Endothelial cell of umbilical vein (primary cell): ENCODE data around the gene RALA. TPM values are rescaled to one million over a fixed set of nuclear protein-coding genes. Genes with fewer than 3 reads are reported as not detected.

ENCODE experiments used
- BruUV-seq: library from RNA; stranded (reverse); fragments of 400-500 nt; replicated peaks from 2 replicates; lab custom pipeline; 2021; lab: Mats Ljungman, UMichigan
- CTCF ChIA-PET: fragments of 300-600, 350-600 bp; sonication (Branson Sonifier 250); formaldehyde crosslinking; loops from one replicate; lab custom pipeline; 2021; ENCODE audit warnings: antibody characterized with exemption, inconsistent platforms; lab: Charles Lee
- POLR2A ChIA-PET: fragments of 300-600, 350-600 bp; sonication (Branson Sonifier 250); formaldehyde crosslinking; loops from one replicate; lab custom pipeline; 2021; ENCODE audit warnings: antibody characterized with exemption, inconsistent platforms; lab: Charles Lee
- DNase-seq: peaks from one replicate; pipeline ENCODE4 v3.0.0-alpha.2; 2011; ENCODE audit warnings: low read depth, low spot score
- FAIRE-seq: peaks from 2 replicates; lab custom pipeline; 2011; peaks lifted over from hg19 to GRCh38; lab: Jason Lieb, UNC
- H2AFZ ChIP-seq: 2 replicates; pipeline ENCODE4 v1.6.0; 2012; ENCODE audit warnings: low read depth, low read length, control low read depth, inconsistent platforms
- H3K27ac ChIP-seq: 2 replicates; pipeline ENCODE4 v1.5.1; 2011; ENCODE audit warnings: low read depth, mild to moderate bottlenecking, control low read depth, low read length, moderate library complexity; ENCODE audit not compliant: insufficient read depth
- H3K27me3 ChIP-seq, 2 experiments: 2 replicates each; pipeline versions ENCODE4 v1.6.0 to v1.6.1; 2011; ENCODE audit warnings: low read length in 2 of 2, mixed read lengths in 1 of 2; ENCODE audit not compliant: control insufficient read depth in 2 of 2, insufficient read depth in 2 of 2
- H3K36me3 ChIP-seq, 2 experiments: 2 replicates in 1 of 2; 3 replicates in 1 of 2; pipeline ENCODE4 v1.5.1; 2011; ENCODE audit warnings: low read length in 2 of 2, mild to moderate bottlenecking in 1 of 2, moderate library complexity in 1 of 2; ENCODE audit not compliant: control insufficient read depth in 2 of 2, insufficient read depth in 2 of 2; ENCODE audit errors: extremely low read depth in 1 of 2
- H3K4me1 ChIP-seq: 3 replicates; pipeline ENCODE4 v1.5.1; 2011; ENCODE audit warnings: mild to moderate bottlenecking, low read length; ENCODE audit not compliant: control insufficient read depth, insufficient read depth; ENCODE audit errors: extremely low read depth
- H3K4me2 ChIP-seq: 2 replicates; pipeline ENCODE4 v1.6.1; 2011; ENCODE audit warnings: low read length, control low read depth, mixed read lengths; ENCODE audit not compliant: insufficient read depth
- H3K4me3 ChIP-seq, 3 experiments: fragments of 200-600 bp in 1 of 3; sonication (generic), shearing (Covaris generic) in 1 of 3; replicated peaks in 1 of 3; 2 replicates each; pipeline ENCODE4 v1.5.1; 2011 to 2016; ENCODE audit warnings: control low read depth in 3 of 3, low read length in 3 of 3, mild to moderate bottlenecking in 2 of 3, inconsistent platforms in 1 of 3, low read depth in 1 of 3, moderate library complexity in 1 of 3; ENCODE audit not compliant: insufficient read depth in 1 of 3
- H3K79me2 ChIP-seq: 2 replicates; pipeline ENCODE4 v1.6.0; 2012; ENCODE audit warnings: low read length, inconsistent platforms; ENCODE audit not compliant: control insufficient read depth, insufficient read depth
- H3K9ac ChIP-seq: replicated peaks from 2 replicates; pipeline ENCODE3; 2011; ENCODE audit warnings: low read length, control low read depth; ENCODE audit not compliant: insufficient read depth; ENCODE audit errors: extremely low read depth
- H3K9me1 ChIP-seq: replicated peaks from 3 replicates; pipeline ENCODE4 v1.6.0; 2011; ENCODE audit warnings: mild to moderate bottlenecking, low read length; ENCODE audit not compliant: control insufficient read depth, insufficient read depth; ENCODE audit errors: extremely low read depth
- H3K9me3 ChIP-seq: replicated peaks from 2 replicates; pipeline ENCODE4 v1.5.1; 2012; ENCODE audit warnings: low read length, inconsistent platforms; ENCODE audit not compliant: control insufficient read depth, insufficient read depth
- H4K20me1 ChIP-seq: replicated peaks from 2 replicates; pipeline ENCODE3; 2011; ENCODE audit warnings: mild to moderate bottlenecking, low read length; ENCODE audit not compliant: control insufficient read depth, insufficient read depth; ENCODE audit errors: extremely low read depth
- CTCF ChIP-seq, 2 donors: IDR thresholded peaks; 1 replicate in 1 of 2; 2 replicates in 1 of 2; pipeline ENCODE4 v1.5.1; 2011; ENCODE audit warnings: low read length in 2 of 2, mild to moderate bottlenecking in 2 of 2, moderate library complexity in 2 of 2, control low read depth in 1 of 2, inconsistent platforms in 1 of 2, low read depth in 1 of 2; ENCODE audit not compliant: insufficient read depth in 1 of 2; ENCODE audit errors: extremely low read depth in 1 of 2
- EZH2 ChIP-seq: IDR thresholded peaks from 2 replicates; pipeline ENCODE4 v1.6.1; 2012; ENCODE audit warnings: borderline replicate concordance, low read depth, mild to moderate bottlenecking, moderate library complexity, low read length, inconsistent platforms; ENCODE audit not compliant: severe bottlenecking
- FOS ChIP-seq: IDR thresholded peaks from 2 replicates; pipeline ENCODE4 v1.6.1; 2011; ENCODE audit warnings: mild to moderate bottlenecking, low read length, moderate library complexity, borderline replicate concordance; ENCODE audit not compliant: insufficient read depth
- JUN ChIP-seq: IDR thresholded peaks from 2 replicates; pipeline ENCODE4 v1.6.1; 2011; ENCODE audit warnings: borderline replicate concordance, low read depth; ENCODE audit not compliant: insufficient read length, insufficient read depth
- MYC ChIP-seq: IDR thresholded peaks from one replicate; pipeline ENCODE4 v1.6.1; 2011; ENCODE audit warnings: mild to moderate bottlenecking, low read depth, low read length
- POLR2AphosphoS5 ChIP-seq: IDR thresholded peaks from 2 replicates; pipeline ENCODE4 v1.6.1; 2012; ENCODE audit warnings: low read depth, mild to moderate bottlenecking, control low read depth, low read length, moderate library complexity; ENCODE audit not compliant: insufficient read depth
- dilution Hi-C: fragments of 300-500 bp; cut with MboI; formaldehyde crosslinking; loops from one replicate; pipeline ENCODE4 v1.15.0; 2019; ENCODE audit warnings: low sequenced_read_pairs; ENCODE audit not compliant: extremely low pct_ligation_motif_present
- intact Hi-C: fragments of 100-400 bp; cut with micrococcal nuclease; formaldehyde crosslinking; loops from one replicate; pipeline ENCODE4 v1.10.0; 2022
- polyA plus RNA-seq, 4 experiments: library from polyadenylated mRNA; depleted of rRNA in 3 of 4; stranded (reverse) in 3 of 4; unstranded in 1 of 4; fragments of >200 nt; gene quantifications; 2 replicates each; pipeline versions ENCODE4 v1.2.1 to v1.2.3, GENCODE V29; 2011 to 2012; ENCODE audit warnings: missing spikeins in 1 of 4
- total RNA-seq: library from RNA; stranded (reverse); gene quantifications from 2 replicates; pipeline ENCODE4 v1.2.3, GENCODE V29; 2021

The RALA gene
- total and polyA plus RNA-seq, 2 donors (not counting 3 experiments of a cell fraction or from before 2014, with no cell fraction given), result 91.1 to 191 TPM

- no peak overlapping the region for H3K4me3 ChIP-seq
- H3K4me2 ChIP-seq, result no peak overlapping the region
- intact Hi-C loops, result loop anchor here (1.0 to 5.0 kb wide), 6 partner anchors 13 to 293 kb away; partner anchors contain the start of gene RALA
- POLR2A ChIA-PET, result interaction anchor here (0.5 to 1.0 kb wide), 2 partner anchors 166 to 167 kb away, joined by 3 read pairs; no protein-coding TSS in a partner anchor
- TF ChIP-seq FOS (no peak), CTCF (IDR thresholded peaks at IDR 0.05; ENCODE audit: extremely low read depth in 1 of 2, insufficient read depth in 1 of 2, low read depth in 1 of 2, low read length in 2 of 2) (peak; percentile 75 to 77)
- no peak overlapping the region for H3K27ac ChIP-seq
- dilution Hi-C loops, result no loop called here
- H2AFZ ChIP-seq, result peak overlapping the region; percentile 73
- no peaks in the 10 kb centered on the region for H4K20me1 ChIP-seq
- H3K9ac ChIP-seq, result no peak overlapping the region
- BruUV-seq, result no TSS peak
- peak; percentile 82 for DNase-seq
- CTCF ChIA-PET, result interaction anchor here (0.7 to 12.7 kb wide), 17 partner anchors 9 to 292 kb away, joined by 3 to 306 read pairs (median 5); partner anchors contain the start of gene RALA
- no peaks in the 10 kb centered on the region for H3K9me1 ChIP-seq
- H3K79me2 ChIP-seq, result no peaks in the 10 kb centered on the region
- peaks cover 6% of the 10 kb centered on the region for H3K4me1 ChIP-seq
- H3K9me3 ChIP-seq, result no peaks in the 10 kb centered on the region
- FAIRE-seq, result peak; percentile 92
- H3K27me3 ChIP-seq, result no peaks in the 10 kb centered on the region
- no peaks in the 10 kb centered on the region for H3K36me3 ChIP-seq
Measured at GRCh38 chr7:39746103-39746819, 122.9 kb downstream of the RALA start.

GRCh38 chr7:39749177-39749576 lies 125.8 kb downstream of the RALA start:
- POLR2A ChIA-PET, result no interaction called here
- Histone ChIP-seq H3K9me3 (no peaks in the 10 kb centered on the region), H3K4me3 (no peak overlapping the region), H3K27ac (no peak overlapping the region), H2AFZ (no peak overlapping the region), H3K4me1 (peaks cover 6% of the 10 kb centered on the region), H3K9me1 (no peaks in the 10 kb centered on the region), H3K79me2 (no peaks in the 10 kb centered on the region), H3K27me3 (no peaks in the 10 kb centered on the region), H3K4me2 (no peak overlapping the region), H3K36me3 (no peaks in the 10 kb centered on the region), H4K20me1 (no peaks in the 10 kb centered on the region), H3K9ac (no peak overlapping the region)
- no TSS peak for BruUV-seq
- FAIRE-seq, result no peak
- dilution Hi-C loops, result no loop called here
- intact Hi-C loops, result loop anchor here (5.0 kb wide), 1 partner anchor 62 kb away; no protein-coding TSS in a partner anchor
- CTCF ChIA-PET, result interaction anchor here (2.0 to 12.7 kb wide), 2 partner anchors 169 to 295 kb away, joined by 8 to 306 read pairs; no protein-coding TSS in a partner anchor
- peak; percentile 14 for DNase-seq
- TF ChIP-seq EZH2 (no peak), FOS (peak; percentile 71), JUN (peak; percentile 74), MYC (no peak), POLR2AphosphoS5 (no peak)
